PFSK-1 (cell line): ENCODE results near the gene CPT1B.

Experiments
- FOXP2 ChIP-seq: optimal IDR thresholded peaks from 2 replicates; pipeline ENCODE3; 2011; ENCODE audit warnings: borderline replicate concordance, control low read depth, inconsistent platforms; ENCODE audit not compliant: insufficient read depth; ENCODE audit errors: extremely low read length, extremely low read depth
- POLR2AphosphoS5 ChIP-seq: IDR thresholded peaks from 2 replicates; pipeline ENCODE4 v1.6.1; 2012; ENCODE audit warnings: low read depth, mild to moderate bottlenecking, control low read depth, low read length, moderate library complexity
- SIN3A ChIP-seq: IDR thresholded peaks from 2 replicates; pipeline ENCODE4 v1.6.1; 2012; ENCODE audit warnings: mild to moderate bottlenecking, low read length, moderate library complexity, borderline replicate concordance; ENCODE audit not compliant: insufficient read depth
- TAF1 ChIP-seq: IDR thresholded peaks from 2 replicates; pipeline ENCODE4 v1.6.1; 2012; ENCODE audit warnings: low read length, control low read depth, borderline replicate concordance; ENCODE audit not compliant: insufficient read depth
- TF ChIP-seq, protein P1 (sequence below), 2 experiments: IDR thresholded peaks; 2 replicates each; pipeline versions ENCODE4 v1.6.1 to v1.8.0; 2011 to 2012; ENCODE audit warnings: low read depth in 2 of 2, low read length in 2 of 2, control low read depth in 1 of 2, inconsistent platforms in 1 of 2, mild to moderate bottlenecking in 1 of 2, moderate library complexity in 1 of 2; ENCODE audit not compliant: insufficient read depth in 1 of 2

DNA sequence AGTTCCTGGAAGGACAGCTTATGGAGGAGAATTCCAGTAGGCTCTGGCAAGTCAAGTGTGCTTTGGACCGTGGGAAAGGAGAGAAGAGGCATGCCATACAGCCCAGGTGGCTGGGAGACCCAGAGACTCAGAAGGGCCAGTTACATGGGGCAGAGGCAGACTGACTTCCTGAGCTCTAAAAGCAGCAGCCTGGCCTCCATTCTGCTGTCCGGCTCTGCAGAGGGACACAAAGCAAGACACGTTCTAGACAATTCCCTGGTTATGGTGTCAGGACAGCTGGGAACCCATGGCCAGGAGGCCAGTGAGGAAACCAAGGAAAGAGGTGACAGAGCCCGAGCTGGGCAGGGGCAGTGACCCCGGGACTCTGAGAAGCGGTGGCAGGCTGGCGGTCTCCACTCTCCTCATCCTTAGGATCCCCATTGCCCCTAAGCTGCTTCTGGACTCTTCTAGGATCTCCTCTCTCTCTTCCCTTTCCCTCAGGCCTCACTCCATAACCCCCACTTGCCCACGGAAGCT is 2.7 kb downstream of the CPT1B start:
- TF ChIP-seq POLR2AphosphoS5 (no peak), TAF1 (no peak), SIN3A (no peak), FOXP2 (no peak)
- TF ChIP-seq, protein P1, sequence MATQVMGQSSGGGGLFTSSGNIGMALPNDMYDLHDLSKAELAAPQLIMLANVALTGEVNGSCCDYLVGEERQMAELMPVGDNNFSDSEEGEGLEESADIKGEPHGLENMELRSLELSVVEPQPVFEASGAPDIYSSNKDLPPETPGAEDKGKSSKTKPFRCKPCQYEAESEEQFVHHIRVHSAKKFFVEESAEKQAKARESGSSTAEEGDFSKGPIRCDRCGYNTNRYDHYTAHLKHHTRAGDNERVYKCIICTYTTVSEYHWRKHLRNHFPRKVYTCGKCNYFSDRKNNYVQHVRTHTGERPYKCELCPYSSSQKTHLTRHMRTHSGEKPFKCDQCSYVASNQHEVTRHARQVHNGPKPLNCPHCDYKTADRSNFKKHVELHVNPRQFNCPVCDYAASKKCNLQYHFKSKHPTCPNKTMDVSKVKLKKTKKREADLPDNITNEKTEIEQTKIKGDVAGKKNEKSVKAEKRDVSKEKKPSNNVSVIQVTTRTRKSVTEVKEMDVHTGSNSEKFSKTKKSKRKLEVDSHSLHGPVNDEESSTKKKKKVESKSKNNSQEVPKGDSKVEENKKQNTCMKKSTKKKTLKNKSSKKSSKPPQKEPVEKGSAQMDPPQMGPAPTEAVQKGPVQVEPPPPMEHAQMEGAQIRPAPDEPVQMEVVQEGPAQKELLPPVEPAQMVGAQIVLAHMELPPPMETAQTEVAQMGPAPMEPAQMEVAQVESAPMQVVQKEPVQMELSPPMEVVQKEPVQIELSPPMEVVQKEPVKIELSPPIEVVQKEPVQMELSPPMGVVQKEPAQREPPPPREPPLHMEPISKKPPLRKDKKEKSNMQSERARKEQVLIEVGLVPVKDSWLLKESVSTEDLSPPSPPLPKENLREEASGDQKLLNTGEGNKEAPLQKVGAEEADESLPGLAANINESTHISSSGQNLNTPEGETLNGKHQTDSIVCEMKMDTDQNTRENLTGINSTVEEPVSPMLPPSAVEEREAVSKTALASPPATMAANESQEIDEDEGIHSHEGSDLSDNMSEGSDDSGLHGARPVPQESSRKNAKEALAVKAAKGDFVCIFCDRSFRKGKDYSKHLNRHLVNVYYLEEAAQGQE (IDR thresholded peaks at IDR 0.05; ENCODE audit: insufficient read depth in 1 of 2, low read depth in 2 of 2, low read length in 2 of 2), result no peak
